GM06990 (cell line): ENCODE data around the gene COA5.

ENCODE experiments used
- DNase-seq: peaks from one replicate; pipeline ENCODE4 v3.0.0-alpha.2; 2011; ENCODE audit not compliant: insufficient read length; ENCODE audit errors: extremely low read depth
- H3K27me3 ChIP-seq: replicated peaks from 2 replicates; pipeline ENCODE4 v1.6.0; 2011; ENCODE audit warnings: low read length; ENCODE audit not compliant: control insufficient read depth, insufficient read depth
- H3K36me3 ChIP-seq: 2 replicates; pipeline ENCODE4 v1.5.1; 2011; ENCODE audit warnings: low read length; ENCODE audit not compliant: control insufficient read depth, insufficient read depth
- H3K4me3 ChIP-seq: replicated peaks from 2 replicates; pipeline ENCODE4 v1.5.1; 2011; ENCODE audit warnings: low read depth, mild to moderate bottlenecking, control low read depth, low read length
- TF ChIP-seq, protein P1 (sequence below): IDR thresholded peaks from 2 replicates; pipeline ENCODE4 v1.5.1; 2011; ENCODE audit warnings: low read length, control low read depth, mild to moderate bottlenecking, inconsistent platforms; ENCODE audit not compliant: insufficient read depth, poor library complexity, severe bottlenecking

The COA5 gene

GRCh38 chr2:98576666-98577312 is 31.5 kb downstream of the COA5 start:
- H3K4me3 ChIP-seq: no peak overlapping the region
- H3K36me3 ChIP-seq: peaks cover 31% of the 10 kb centered on the region
- TF ChIP-seq, protein P1, sequence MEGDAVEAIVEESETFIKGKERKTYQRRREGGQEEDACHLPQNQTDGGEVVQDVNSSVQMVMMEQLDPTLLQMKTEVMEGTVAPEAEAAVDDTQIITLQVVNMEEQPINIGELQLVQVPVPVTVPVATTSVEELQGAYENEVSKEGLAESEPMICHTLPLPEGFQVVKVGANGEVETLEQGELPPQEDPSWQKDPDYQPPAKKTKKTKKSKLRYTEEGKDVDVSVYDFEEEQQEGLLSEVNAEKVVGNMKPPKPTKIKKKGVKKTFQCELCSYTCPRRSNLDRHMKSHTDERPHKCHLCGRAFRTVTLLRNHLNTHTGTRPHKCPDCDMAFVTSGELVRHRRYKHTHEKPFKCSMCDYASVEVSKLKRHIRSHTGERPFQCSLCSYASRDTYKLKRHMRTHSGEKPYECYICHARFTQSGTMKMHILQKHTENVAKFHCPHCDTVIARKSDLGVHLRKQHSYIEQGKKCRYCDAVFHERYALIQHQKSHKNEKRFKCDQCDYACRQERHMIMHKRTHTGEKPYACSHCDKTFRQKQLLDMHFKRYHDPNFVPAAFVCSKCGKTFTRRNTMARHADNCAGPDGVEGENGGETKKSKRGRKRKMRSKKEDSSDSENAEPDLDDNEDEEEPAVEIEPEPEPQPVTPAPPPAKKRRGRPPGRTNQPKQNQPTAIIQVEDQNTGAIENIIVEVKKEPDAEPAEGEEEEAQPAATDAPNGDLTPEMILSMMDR: no peak
- H3K27me3 ChIP-seq: no peaks in the 10 kb centered on the region
- no peak for DNase-seq

- TF ChIP-seq, protein P1: no peak
- no peak overlapping the region for H3K4me3 ChIP-seq
- DNase-seq: no peak
- no peaks in the 10 kb centered on the region for H3K27me3 ChIP-seq
- H3K36me3 ChIP-seq: peaks cover 51% of the 10 kb centered on the region
Observed at GRCh38 chr2:98573426-98573825, 34.9 kb downstream of the COA5 start.

- Histone ChIP-seq H3K27me3 (no peaks in the 10 kb centered on the region), H3K4me3 (no peak overlapping the region), H3K36me3 (peaks cover 56% of the 10 kb centered on the region)
- TF ChIP-seq, protein P1: no peak
- DNase-seq: no peak
Observed at GRCh38 chr2:98572676-98573075, 35.6 kb downstream of the COA5 start.

DNA sequence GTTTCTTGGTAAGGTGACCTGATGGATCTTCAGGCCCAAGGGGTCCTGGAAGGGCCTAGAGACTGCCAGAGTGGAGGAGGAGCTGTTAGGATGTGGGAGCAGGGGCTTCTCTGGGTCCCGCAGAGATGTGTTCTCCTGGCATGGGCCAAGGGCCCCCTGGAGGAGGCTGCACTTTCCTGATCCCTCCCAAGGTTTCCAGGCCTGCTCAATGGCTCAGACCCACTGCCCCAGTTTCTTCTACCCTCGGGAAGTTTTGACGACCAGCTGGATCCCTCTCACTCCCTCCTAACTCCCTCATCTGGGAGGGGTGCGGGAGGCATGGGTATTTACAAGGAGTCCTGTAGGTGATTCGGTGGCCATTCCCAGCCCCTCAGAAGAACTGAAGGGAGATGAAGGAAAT is 36.1 kb downstream of the COA5 start:
- TF ChIP-seq, protein P1: no peak
- Histone ChIP-seq H3K27me3 (no peaks in the 10 kb centered on the region), H3K4me3 (no peak overlapping the region), H3K36me3 (peaks cover 54% of the 10 kb centered on the region)
- no peak for DNase-seq

DNA sequence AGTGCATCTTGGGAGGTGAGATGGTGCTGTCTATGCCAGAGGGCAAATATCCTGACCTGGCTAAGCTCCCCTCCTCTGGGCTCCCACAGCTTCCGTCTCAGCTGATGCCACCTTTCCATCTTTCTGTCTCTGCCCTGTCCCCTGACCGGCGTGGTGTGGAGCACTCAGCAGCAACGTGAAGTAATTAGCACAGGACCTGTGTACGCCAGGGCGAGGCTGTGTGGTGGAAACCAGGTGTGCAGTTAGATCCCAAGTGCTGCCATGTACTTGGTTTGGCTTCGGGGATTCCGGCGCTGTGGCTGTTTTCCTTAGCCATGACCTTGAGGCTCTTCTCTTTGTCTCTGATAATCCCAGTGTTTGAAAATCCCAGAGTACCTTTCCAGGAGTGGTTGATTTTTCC is 36.5 kb downstream of the COA5 start:
- Histone ChIP-seq H3K27me3 (no peaks in the 10 kb centered on the region), H3K36me3 (peaks cover 55% of the 10 kb centered on the region)
- TF ChIP-seq, protein P1: no peak

More for the DNA sequence above, 36.5 kb downstream of the COA5 start:
- DNase-seq: no peak
- H3K4me3 ChIP-seq: no peak overlapping the region
